Liver (tissue), 9 donors: Measurements from ENCODE around the gene LRPAP1. TPM values are rescaled to one million over a fixed set of nuclear protein-coding genes. Genes with fewer than 3 reads are reported as not detected.
A peak's percentile ranks its signal among the peaks of the same experiment; 100 is the strongest.

Source experiments
- DNase-seq: peaks from one replicate; pipeline ENCODE4 v3.0.0-alpha.2; 2017; ENCODE audit warnings: low spot score
- H3K27ac ChIP-seq, 2 donors: one replicate each; pipeline ENCODE4 v1.7.0; 2013; ENCODE audit warnings: inconsistent platforms in 2 of 2, low read length in 2 of 2, control low read depth in 1 of 2, low read depth in 1 of 2, mild to moderate bottlenecking in 1 of 2
- H3K27me3 ChIP-seq, 4 donors: one replicate each; pipeline versions ENCODE4 v1.6.1 to v1.7.0; 2013; ENCODE audit warnings: low read length in 3 of 4, inconsistent platforms in 1 of 4, mild to moderate bottlenecking in 1 of 4, moderate library complexity in 1 of 4; ENCODE audit not compliant: control insufficient read depth in 4 of 4, insufficient read depth in 4 of 4
- H3K36me3 ChIP-seq, 4 donors: one replicate each; pipeline versions ENCODE4 v1.6.1 to v1.7.0; 2013; ENCODE audit warnings: low read length in 3 of 4, mild to moderate bottlenecking in 3 of 4, low read depth in 1 of 4, moderate library complexity in 1 of 4; ENCODE audit not compliant: control insufficient read depth in 4 of 4, insufficient read depth in 3 of 4
- H3K4me1 ChIP-seq, 4 donors: one replicate each; pipeline versions ENCODE4 v1.6.1 to v1.7.0; 2013; ENCODE audit warnings: low read length in 3 of 4, mild to moderate bottlenecking in 3 of 4, moderate library complexity in 1 of 4; ENCODE audit not compliant: control insufficient read depth in 4 of 4, insufficient read depth in 4 of 4
- H3K4me3 ChIP-seq, 3 donors: one replicate each; pipeline versions ENCODE4 v1.6.1 to v1.7.0; 2013; ENCODE audit warnings: low read length in 3 of 3, control low read depth in 1 of 3, low read depth in 1 of 3, mild to moderate bottlenecking in 1 of 3
- H3K9ac ChIP-seq, 2 donors: one replicate each; pipeline ENCODE4 v1.7.0; 2013; ENCODE audit warnings: low read length in 2 of 2, mild to moderate bottlenecking in 2 of 2, moderate library complexity in 2 of 2, control low read depth in 1 of 2, low read depth in 1 of 2
- H3K9me3 ChIP-seq, 4 donors: one replicate each; pipeline versions ENCODE4 v1.6.1 to v1.7.0; 2013; ENCODE audit warnings: low read length in 3 of 4; ENCODE audit not compliant: control insufficient read depth in 4 of 4
- EGR1 ChIP-seq, 2 donors: IDR thresholded peaks; 2 replicates each; pipeline ENCODE4 v1.6.1; 2016 to 2018; ENCODE audit warnings: antibody characterized with exemption in 2 of 2, low read depth in 2 of 2
- FOXA1 ChIP-seq: IDR thresholded peaks from 2 replicates; pipeline ENCODE4 v1.6.1; 2016; ENCODE audit warnings: antibody characterized with exemption
- FOXA2 ChIP-seq: IDR thresholded peaks from 2 replicates; pipeline ENCODE4 v1.6.1; 2016; ENCODE audit warnings: antibody characterized with exemption
- GABPA ChIP-seq, 2 donors: IDR thresholded peaks in 1 of 2; conservative IDR thresholded peaks in 1 of 2; 2 replicates each; pipeline ENCODE4 v1.6.1; 2016; ENCODE audit warnings: antibody characterized with exemption in 2 of 2, mild to moderate bottlenecking in 1 of 2, moderate library complexity in 1 of 2
- HNF4A ChIP-seq, 2 donors: conservative IDR thresholded peaks; 2 replicates each; pipeline ENCODE4 v1.6.1; 2016; ENCODE audit warnings: antibody characterized with exemption in 2 of 2, mild to moderate bottlenecking in 2 of 2
- HNF4G ChIP-seq: IDR thresholded peaks from 2 replicates; pipeline ENCODE4 v1.6.1; 2016; ENCODE audit warnings: antibody characterized with exemption
- JUND ChIP-seq, 2 donors: IDR thresholded peaks; 2 replicates each; pipeline ENCODE4 v1.6.1; 2016; ENCODE audit warnings: antibody characterized with exemption in 2 of 2
- MAX ChIP-seq: IDR thresholded peaks from 2 replicates; pipeline ENCODE4 v1.6.1; 2016; ENCODE audit warnings: antibody characterized with exemption
- NR2F2 ChIP-seq: IDR thresholded peaks from 2 replicates; pipeline ENCODE4 v1.6.1; 2016; ENCODE audit warnings: antibody characterized with exemption
- RAD21 ChIP-seq, 2 donors: IDR thresholded peaks; 2 replicates each; pipeline ENCODE4 v1.6.1; 2016; ENCODE audit warnings: antibody characterized with exemption in 2 of 2, mild to moderate bottlenecking in 2 of 2
- REST ChIP-seq: IDR thresholded peaks from 2 replicates; pipeline ENCODE4 v1.6.1; 2016; ENCODE audit warnings: antibody characterized with exemption, mild to moderate bottlenecking
- RXRA ChIP-seq, 2 donors: IDR thresholded peaks; 2 replicates each; pipeline ENCODE4 v1.6.1; 2017 to 2018; ENCODE audit warnings: antibody characterized with exemption in 2 of 2, mild to moderate bottlenecking in 1 of 2
- SP1 ChIP-seq: IDR thresholded peaks from 2 replicates; pipeline ENCODE4 v1.6.1; 2018; ENCODE audit warnings: antibody characterized with exemption, mild to moderate bottlenecking
- TAF1 ChIP-seq: conservative IDR thresholded peaks from 2 replicates; pipeline ENCODE4 v1.6.1; 2016; ENCODE audit warnings: antibody characterized with exemption, mild to moderate bottlenecking
- YY1 ChIP-seq: IDR thresholded peaks from 2 replicates; pipeline ENCODE4 v1.6.1; 2016; ENCODE audit warnings: antibody characterized with exemption, mild to moderate bottlenecking
- ZBTB33 ChIP-seq: IDR thresholded peaks from 2 replicates; pipeline ENCODE4 v1.6.1; 2016; ENCODE audit warnings: antibody characterized with exemption
- WGBS: extraction: QIAGEN DNeasy Blood & Tissue Kit; methylation state at CpG from one replicate; pipeline ENCODE4 v1.1.7; 2013; 5-methylcytosine and 5-hydroxymethylcytosine counted together
- polyA plus RNA-seq, 2 donors: library from polyadenylated mRNA; stranded (reverse) in 1 of 2; unstranded in 1 of 2; fragments of 200-250 nt in 1 of 2; fragments of >200 nt in 1 of 2; fragmentation: Nextera tagmentation in 1 of 2; extraction: Ambion mirVana in 1 of 2; gene quantifications; one replicate each; pipeline versions ENCODE4 v1.2.1 to v1.2.3, GENCODE V29; 2013 to 2015
- total RNA-seq, 2 donors: library from RNA; depleted of rRNA; stranded (reverse); fragments of >200 nt; gene quantifications; one replicate each; pipeline ENCODE4 v1.2.3, GENCODE V29; 2014
- TF ChIP-seq, protein P1 (sequence below): IDR thresholded peaks from 2 replicates; pipeline ENCODE4 v1.6.1; 2016; ENCODE audit warnings: antibody characterized with exemption
- TF ChIP-seq, protein P2 (sequence below): fragments of 150-350 bp; IDR thresholded peaks from 2 replicates; pipeline ENCODE4 v1.5.1; 2017; ENCODE audit warnings: improper control_type of control experiment, low read depth, low read length; ENCODE audit not compliant: missing input control
- donor health status: healthy.
- donor health status: healthy.
- donor health status: healthy.
- donor health status: healthy.
- donor health status: healthy.

Gene LRPAP1
- total and polyA plus RNA-seq, 4 donors, result 46.1 to 134 (median 108) TPM

- H3K36me3 ChIP-seq, result peaks cover 0 to 5% (median 1%) of the 10 kb centered on the region in 4 donors
- H3K4me1 ChIP-seq, result peaks cover 11 to 30% (median 17%) of the 10 kb centered on the region in 4 donors
- peak overlapping the region; percentile 2 to 97 (median 40) for H3K4me3 ChIP-seq
- DNase-seq, result no peak
- H3K27ac ChIP-seq, result no peak overlapping the region
- WGBS, result 15% methylated on average over 42 of the region's 42 CpGs
- TF ChIP-seq EGR1 (IDR thresholded peaks at IDR 0.05; ENCODE audit: low read depth in 2 of 2), result no peak
- no peak for TF ChIP-seq HNF4G
- TF ChIP-seq, protein P1, sequence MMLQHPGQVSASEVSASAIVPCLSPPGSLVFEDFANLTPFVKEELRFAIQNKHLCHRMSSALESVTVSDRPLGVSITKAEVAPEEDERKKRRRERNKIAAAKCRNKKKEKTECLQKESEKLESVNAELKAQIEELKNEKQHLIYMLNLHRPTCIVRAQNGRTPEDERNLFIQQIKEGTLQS, result no peak
- TF ChIP-seq HNF4A (conservative IDR thresholded peaks at IDR 0.05), result no peak
- TF ChIP-seq GABPA (IDR thresholded peaks at IDR 0.05 in 1 of 2, conservative IDR thresholded peaks at IDR 0.05 in 1 of 2), result no peak
- no peak for TF ChIP-seq MAX
- no peak for TF ChIP-seq NR2F2
- no peak for TF ChIP-seq FOXA2
- TF ChIP-seq FOXA1, result no peak
- no peak for TF ChIP-seq JUND (IDR thresholded peaks at IDR 0.05)
- TF ChIP-seq RAD21 (IDR thresholded peaks at IDR 0.05), result no peak
- TF ChIP-seq, protein P2, sequence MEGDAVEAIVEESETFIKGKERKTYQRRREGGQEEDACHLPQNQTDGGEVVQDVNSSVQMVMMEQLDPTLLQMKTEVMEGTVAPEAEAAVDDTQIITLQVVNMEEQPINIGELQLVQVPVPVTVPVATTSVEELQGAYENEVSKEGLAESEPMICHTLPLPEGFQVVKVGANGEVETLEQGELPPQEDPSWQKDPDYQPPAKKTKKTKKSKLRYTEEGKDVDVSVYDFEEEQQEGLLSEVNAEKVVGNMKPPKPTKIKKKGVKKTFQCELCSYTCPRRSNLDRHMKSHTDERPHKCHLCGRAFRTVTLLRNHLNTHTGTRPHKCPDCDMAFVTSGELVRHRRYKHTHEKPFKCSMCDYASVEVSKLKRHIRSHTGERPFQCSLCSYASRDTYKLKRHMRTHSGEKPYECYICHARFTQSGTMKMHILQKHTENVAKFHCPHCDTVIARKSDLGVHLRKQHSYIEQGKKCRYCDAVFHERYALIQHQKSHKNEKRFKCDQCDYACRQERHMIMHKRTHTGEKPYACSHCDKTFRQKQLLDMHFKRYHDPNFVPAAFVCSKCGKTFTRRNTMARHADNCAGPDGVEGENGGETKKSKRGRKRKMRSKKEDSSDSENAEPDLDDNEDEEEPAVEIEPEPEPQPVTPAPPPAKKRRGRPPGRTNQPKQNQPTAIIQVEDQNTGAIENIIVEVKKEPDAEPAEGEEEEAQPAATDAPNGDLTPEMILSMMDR, result no peak
- TF ChIP-seq TAF1, result no peak
- no peak for TF ChIP-seq SP1
- TF ChIP-seq ZBTB33, result no peak
- no peak for TF ChIP-seq RXRA (IDR thresholded peaks at IDR 0.05)
- no peak for TF ChIP-seq REST
- no peak for TF ChIP-seq YY1
- H3K9ac ChIP-seq, result no peak overlapping the region
- H3K9me3 ChIP-seq, result no peaks in the 10 kb centered on the region
- H3K27me3 ChIP-seq, result no peaks in the 10 kb centered on the region
These were observed 665 bp upstream of the LRPAP1 start for GRCh38 chr4:3532751-3533422.
